Stimulated activated CD8-positive, alpha-beta memory T cell treated with anti-CD3 and anti-CD28 coated beads, Interleukin-12 subunit alpha, Interleukin-12 subunit beta, amount 100 ng/mL, for 24 hours (primary cell): Measurements from ENCODE around the gene CD59.
"Not testable (repeated sequence)": the region's sequence is repeated elsewhere in the genome, so short reads cannot be mapped to it uniquely, and the experiment has no call there.

Experiments
- DNase-seq: peaks from one replicate; pipeline ENCODE4 v3.0.0-alpha.2; 2020; ENCODE audit errors: extremely low read depth

Gene CD59

GRCh38 chr11:33692541-33692940, 43.7 kb downstream of the CD59 start:
- no peak for DNase-seq

- no peak for DNase-seq
Observed at GRCh38 chr11:33692013-33692504, 44.2 kb downstream of the CD59 start.

GRCh38 chr11:33691066-33691864, 45.0 kb downstream of the CD59 start:
- no peak for DNase-seq

- DNase-seq, result no peak
Observed at GRCh38 chr11:33690290-33691065, 45.7 kb downstream of the CD59 start.

GRCh38 chr11:33689501-33689900, 46.7 kb downstream of the CD59 start:
- DNase-seq, result no peak

- DNase-seq, result no peak
Observed at GRCh38 chr11:33689085-33689484, 47.1 kb downstream of the CD59 start.

- DNase-seq, result no peak
Observed at GRCh38 chr11:33687733-33688479, 48.3 kb downstream of the CD59 start.

- DNase-seq, result no peak
Observed at GRCh38 chr11:33685082-33685481, 51.1 kb downstream of the CD59 start.

GRCh38 chr11:33684003-33684706, 52.1 kb downstream of the CD59 start:
- DNase-seq, result no peak

GRCh38 chr11:33682446-33682845, 53.8 kb downstream of the CD59 start:
- no peak for DNase-seq

GRCh38 chr11:33682019-33682418, 54.2 kb downstream of the CD59 start:
- DNase-seq, result no peak

- not testable (repeated sequence) for DNase-seq
Observed at GRCh38 chr11:33678616-33679015, 57.6 kb downstream of the CD59 start.

GRCh38 chr11:33674035-33674814, 62.0 kb downstream of the CD59 start:
- no peak for DNase-seq

GRCh38 chr11:33672273-33672672, 64.0 kb downstream of the CD59 start:
- no peak for DNase-seq

GRCh38 chr11:33670250-33671011, 65.8 kb downstream of the CD59 start:
- DNase-seq, result no peak

GRCh38 chr11:33669598-33670249, 66.5 kb downstream of the CD59 start:
- DNase-seq, result no peak

- DNase-seq, result no peak
Observed at GRCh38 chr11:33668951-33669596, 67.1 kb downstream of the CD59 start.

GRCh38 chr11:33668468-33668825, 67.8 kb downstream of the CD59 start:
- no peak for DNase-seq

- no peak for DNase-seq
Observed at GRCh38 chr11:33667819-33668467, 68.3 kb downstream of the CD59 start.
